Measurements from ENCODE around the gene AZI2.

The AZI2 gene, protein sequence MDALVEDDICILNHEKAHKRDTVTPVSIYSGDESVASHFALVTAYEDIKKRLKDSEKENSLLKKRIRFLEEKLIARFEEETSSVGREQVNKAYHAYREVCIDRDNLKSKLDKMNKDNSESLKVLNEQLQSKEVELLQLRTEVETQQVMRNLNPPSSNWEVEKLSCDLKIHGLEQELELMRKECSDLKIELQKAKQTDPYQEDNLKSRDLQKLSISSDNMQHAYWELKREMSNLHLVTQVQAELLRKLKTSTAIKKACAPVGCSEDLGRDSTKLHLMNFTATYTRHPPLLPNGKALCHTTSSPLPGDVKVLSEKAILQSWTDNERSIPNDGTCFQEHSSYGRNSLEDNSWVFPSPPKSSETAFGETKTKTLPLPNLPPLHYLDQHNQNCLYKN

DNA sequence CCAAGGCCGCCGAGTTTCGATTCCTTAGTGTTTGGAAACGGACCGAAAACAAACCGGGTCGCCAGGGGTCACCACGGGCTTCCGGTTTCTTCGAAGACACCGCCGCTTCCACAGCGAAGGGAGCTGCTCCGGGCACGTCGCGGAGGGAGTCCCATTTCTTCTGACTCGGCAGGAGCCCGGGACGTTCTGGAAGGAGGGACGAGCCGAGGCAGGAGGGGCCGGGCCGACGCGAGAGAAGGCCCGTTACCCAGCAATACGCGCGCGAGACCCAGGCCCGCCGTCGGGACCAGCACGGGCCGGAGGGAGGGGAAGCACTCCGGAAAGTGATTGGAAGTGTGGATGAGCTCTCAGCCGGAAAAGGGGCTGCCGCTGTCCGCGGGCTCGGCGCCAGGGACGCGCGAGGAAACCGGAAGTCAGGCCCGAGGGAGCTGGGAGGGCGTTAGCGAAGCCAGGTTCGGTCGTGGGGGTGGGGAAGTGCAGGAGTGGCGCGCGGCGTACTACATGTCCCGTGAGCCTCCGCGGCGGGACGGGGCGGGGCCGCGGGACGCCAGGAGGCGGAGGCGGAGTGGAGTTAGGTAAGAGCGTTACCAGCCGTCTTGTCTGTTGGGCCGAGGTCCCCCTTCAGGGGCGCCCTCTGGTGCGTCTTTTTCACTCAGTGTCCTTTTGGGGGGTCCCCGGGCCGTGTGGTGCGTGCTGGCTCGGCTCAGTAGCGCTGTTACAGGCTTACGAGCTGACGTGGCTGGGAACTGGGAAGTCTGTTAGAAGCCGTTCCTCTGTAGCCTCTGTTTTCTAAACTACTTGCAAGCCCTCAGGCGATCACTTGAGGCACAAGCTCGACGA, at the start of gene AZI2, which contains the start of gene ZCWPW2:
Gene AZI2, minus strand, starts transcription at position 196 of the 840 bp plus-strand sequence. CDS start 8,207 bp downstream, outside the sequence.
Gene ZCWPW2, plus strand, starts transcription at position 93 of the 840 bp plus-strand sequence. CDS start 64,348 bp downstream, outside the sequence.
- DNase-seq: peak; percentile 87

DNA sequence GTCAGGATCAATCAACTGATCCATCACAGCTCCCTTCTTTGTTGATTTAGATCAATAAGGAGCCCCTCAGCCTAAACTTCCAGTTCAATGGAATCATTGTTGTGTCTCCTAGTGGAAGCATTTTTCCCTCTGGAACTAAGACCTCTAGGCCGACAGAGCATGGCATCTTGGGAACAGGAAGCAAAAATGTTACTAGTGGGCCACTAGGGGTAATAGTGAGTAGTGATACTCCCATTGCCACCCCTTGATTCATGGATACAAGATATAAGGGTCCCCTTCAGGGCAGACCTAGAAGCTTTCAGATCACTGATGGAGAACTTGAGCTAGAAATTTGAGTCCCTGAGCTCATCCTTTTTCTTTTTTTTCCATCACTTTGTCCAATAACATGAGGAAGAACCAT, 40.4 kb upstream of the AZI2 start:
- no peak for DNase-seq

DNA sequence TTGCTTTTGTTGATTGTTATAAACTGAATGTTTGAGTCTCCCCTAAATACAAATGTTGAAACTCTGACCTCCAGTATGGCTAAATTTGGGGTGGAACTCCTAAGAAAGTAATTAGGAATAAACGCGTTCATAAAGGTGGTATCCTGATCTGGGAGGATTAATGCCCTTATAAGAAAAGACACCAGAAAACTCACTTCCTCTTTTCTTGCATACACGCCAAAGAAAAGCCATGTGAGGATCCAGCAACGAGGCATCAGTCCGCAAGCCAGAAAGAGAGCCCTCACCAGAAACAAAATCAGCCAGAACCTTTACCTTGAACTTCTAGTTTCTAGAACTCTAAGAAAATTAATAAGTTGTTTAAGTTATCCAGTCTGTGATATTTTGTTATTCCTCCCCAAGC, 37.4 kb upstream of the AZI2 start:
- no peak for DNase-seq

DNA sequence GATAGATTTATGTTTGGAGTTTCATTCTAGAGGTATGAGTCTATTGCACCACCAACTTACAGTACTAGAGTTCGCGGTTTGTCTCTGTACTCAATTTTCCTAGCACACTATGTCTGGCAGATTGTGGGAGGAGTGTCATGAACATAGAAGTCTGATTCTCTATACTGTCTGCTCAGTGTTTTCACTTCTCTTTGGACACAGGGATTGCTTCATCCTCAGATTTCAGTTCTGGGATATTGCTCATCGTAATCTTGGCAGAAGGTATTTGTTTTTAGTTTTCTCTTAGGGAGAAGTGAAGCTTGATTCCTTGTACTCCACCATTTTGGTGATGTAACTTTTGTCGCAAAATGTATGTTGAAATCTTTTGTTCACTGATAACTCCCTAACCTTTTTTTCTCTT, 27.8 kb upstream of the AZI2 start:
- DNase-seq: no peak

DNA sequence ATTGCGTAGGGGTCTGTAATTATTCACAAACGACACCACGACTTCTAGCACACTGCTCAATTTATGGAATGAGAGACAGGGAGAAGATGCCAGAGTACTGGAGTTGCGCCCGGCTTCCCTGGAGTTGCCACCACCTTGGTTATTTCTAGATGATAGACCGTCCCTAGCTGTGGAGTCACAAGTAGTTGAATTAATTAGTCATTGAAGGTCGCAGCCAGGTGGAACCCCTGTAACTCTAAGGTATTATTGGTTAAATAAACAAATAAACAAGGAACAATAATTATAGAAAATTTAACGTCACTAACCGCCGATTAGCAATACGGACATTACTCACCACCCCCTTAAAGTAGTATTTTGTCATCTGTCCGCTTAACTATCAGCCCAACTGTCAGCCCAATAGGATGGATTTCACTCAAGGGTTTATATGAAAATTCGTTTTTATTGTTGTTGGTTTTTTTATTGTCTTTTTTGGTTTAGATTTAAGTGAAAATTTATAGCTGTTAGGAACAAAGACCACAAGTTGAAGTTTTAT, 911 bp upstream of the AZI2 start:
- no peak for DNase-seq

DNA sequence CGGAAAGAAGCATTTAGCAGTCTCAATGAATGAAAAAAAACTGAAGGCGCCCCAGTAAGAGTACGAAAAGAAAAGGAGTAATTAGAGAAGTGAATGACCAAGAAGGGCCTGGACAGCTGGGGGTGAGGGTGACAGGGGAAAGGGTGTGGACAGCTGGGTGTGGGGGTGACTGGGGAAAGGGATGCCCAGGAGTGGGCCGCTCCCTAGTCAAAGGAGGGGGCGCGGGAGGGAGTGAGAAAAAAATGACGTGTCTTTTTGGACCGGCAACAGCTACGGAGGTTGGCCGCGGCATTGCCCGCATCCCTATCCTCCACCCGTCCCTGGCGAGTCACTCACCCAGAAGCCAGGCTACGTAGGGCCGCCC, 377 bp downstream of the AZI2 start:
- DNase-seq: no peak

DNA sequence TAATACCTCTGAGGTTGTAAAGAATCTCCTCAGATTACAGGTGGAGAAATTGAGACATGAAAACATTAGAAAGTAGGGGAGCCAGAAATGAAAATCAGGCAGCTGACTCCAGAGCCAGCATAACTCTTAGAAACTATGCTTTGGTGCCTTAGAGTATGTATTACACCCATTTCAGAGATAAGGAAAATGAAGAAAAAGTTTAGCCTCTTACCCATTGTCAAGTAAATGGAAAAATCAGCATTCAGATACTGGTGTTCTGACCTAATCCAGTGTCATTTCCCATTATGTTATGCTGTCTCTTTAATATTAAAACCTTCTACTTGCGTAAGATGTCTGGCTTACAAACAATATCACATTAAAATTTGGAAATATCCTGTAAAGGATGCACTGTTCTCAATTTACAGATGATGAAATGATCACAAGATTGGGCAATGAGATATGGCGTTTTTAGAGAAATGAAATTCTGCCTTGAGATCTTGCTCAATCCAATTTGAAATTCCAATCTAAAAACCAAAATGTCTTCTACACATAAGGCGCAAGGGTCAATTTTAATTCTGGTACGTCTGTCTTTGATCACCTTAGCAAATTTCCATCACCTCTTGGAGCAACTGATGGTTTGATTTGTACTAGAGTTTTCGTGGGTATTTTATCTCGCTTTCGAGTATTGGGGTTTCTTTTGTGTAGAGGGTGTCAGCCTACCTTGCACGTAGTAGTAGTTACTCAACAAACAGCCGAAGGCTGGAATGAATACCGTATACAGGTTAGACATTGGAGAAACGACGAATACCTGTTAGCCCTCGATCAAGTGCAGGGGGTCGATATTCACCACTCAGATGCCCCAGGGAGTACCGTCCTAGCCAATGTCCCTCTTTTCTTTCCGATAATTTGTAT, 1.0 kb downstream of the AZI2 start:
- DNase-seq: no peak

DNA sequence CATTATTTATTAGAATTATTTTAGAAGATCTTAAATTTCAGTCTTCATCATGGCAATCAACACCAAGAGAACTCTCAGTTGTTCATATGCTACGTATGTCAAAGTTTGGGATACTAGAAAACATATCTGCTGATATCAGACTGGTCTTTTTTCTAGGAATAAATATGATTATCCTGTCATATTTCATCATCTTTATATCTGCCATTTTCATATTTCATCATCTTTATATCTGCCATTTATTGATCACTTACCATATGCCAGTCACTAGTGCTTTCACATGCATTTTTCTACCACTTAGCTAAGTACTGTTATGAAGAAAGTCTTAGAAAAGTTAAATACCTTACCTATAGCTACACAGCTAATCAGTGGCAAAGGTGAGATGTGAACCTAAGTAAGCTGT, 2.9 kb downstream of the AZI2 start:
- no peak for DNase-seq

DNA sequence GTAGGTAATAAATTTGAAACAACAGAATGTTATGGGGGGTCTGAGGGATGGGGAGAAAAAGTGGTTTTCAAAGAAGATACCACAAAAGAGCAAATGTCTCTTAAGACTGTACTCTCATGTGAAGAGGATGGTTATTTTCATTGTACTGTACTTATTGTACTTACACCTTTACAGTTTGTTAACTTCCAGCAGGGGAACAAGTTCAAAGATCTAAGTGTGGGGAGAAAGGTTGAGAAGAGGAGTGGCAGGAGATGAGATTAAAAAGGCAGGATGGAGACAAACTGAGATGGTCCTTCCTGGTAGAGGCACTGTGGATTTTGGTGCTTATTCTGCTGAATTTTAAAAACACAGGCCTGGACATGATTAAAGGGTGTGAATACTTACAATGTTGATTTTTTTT, 5.5 kb downstream of the AZI2 start:
- DNase-seq: no peak

DNA sequence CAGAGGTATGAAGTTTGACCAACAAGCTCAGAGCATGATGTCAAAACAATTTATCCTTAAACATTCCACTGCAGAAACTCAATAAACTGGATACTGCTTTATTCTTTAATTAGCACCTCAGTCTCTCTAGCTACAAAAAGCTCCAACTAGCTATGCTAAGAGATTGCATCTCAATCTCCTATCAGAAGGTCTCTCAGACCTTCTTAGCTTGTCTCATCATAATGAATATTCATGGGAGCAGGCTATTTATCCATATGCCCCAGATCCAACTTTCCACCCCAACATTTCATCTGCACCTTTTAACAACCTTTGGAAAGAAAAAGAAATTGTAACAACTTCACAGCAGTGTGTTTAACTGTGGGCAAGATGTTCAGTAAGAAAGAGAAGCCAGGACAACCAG, 11.4 kb downstream of the AZI2 start:
- no peak for DNase-seq

DNA sequence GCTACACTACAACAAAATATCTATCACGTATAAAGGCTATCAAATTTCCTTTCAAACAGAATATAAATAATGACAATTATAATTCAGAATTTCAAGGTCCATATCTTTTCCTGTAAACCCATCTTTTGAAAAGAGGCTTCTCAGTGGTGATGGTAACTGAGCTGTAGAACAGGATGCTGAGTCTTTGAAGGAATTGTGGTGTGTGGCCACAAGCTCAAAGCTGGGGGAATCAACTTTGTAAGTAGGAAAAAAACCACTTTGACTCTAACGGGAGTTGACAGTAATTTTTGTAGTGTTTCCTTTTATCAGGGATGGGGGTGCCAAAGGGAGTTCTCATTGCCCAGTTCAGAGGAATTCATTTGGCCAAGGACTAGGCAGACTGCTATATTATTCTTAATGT, 13.4 kb downstream of the AZI2 start:
- no peak for DNase-seq

DNA sequence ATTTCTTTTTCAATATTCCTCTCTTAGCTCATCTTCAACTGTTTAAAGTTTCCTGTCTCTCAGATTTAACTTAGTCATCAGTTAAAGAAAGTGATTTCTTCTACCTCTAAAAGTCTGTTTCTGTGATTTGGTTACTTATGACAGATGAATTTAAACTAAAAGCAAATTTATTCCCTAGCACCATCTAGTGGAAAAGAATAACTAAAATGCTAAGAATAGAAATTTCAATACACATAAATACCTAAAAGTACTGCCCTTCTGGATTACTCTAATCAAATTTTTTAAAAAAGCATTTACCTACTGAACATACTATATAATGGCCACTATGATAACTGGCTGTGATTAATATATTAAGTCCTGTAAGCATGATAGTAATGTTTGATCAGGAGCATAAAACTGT, 14.1 kb downstream of the AZI2 start:
- DNase-seq: no peak

DNA sequence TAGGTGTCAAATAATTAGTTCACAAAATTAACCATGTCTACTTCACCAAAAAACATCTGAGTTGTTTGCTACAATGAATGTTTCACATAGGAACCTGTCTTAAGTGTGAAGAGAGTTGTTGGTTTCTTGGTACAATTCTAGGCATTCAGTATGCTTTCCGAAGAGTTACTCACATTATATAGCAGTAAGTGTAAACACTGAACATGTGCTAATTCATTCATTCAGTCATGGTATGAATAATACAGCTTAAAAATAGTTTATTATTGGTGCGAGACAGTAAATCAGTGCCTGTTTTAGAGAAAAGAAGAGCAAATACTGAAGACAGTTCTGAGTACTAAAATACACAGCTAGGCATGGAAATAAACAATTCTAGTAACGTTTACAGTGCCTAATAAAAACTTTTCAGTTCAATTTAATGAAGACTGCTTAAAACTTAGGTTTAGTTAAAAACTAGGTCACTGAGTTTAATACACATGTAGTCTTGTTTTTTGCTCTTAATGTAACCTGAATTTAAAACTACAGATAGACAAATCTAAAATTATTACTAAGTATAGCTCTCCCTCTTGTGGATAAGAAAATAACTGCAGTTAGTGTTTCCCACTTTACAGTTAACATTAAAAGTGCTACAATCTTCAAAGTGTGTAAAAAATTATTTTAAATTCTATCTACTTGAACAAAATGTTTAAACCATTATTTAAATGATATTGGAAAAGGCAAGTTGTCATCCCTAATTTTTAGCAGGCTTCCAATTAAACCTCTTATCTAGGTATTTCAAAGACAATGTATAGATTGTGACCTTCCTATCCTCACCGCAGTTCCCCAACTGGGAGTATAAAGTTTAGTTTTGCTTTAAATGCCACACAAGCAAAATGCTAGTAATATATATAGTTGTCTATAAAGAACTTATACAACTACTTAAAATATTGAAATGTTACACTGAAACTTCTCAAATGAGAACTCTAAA, 20.2 kb downstream of the AZI2 start:
- no peak for DNase-seq

DNA sequence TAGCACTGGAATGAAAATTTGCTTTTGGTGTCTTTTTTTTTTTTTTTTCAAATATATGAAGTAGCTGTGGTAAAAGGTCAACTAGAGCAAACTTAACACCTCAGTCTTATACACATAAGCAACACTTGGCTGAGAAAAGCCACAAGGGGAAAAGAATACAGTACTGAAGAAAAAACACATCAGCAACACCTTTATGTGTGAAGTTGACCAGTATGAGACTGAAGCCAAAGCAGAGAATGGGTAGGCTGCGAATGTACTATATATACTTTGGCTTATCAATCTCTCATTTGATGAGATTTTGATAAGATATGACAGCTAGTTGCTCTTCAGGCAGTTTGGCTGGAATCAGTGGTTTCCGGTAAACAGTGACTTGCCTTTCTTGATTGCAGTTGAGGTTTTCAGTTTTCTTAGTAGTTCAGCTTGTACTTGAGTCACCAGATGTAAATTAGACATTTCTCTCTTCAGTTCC, 22.1 kb downstream of the AZI2 start:
- DNase-seq: no peak

DNA sequence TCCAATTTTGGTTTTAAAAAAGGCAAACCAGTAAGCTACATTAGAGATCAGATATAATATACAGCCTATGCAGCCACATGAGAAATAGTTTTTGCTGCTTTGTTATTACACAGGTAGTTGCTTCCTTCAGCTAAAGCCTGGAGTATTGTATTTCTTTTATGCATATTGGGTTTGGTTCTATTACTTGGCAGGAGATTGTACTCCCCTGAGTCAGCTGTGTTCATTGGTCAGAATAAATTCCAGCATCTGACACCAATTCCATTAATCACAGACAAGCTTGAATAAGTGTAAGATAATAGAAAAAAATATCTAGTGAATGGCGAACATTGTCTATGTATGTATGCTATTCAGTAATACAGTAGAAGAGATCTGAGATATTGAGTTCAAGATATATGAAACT, 26.2 kb downstream of the AZI2 start:
- no peak for DNase-seq

DNA sequence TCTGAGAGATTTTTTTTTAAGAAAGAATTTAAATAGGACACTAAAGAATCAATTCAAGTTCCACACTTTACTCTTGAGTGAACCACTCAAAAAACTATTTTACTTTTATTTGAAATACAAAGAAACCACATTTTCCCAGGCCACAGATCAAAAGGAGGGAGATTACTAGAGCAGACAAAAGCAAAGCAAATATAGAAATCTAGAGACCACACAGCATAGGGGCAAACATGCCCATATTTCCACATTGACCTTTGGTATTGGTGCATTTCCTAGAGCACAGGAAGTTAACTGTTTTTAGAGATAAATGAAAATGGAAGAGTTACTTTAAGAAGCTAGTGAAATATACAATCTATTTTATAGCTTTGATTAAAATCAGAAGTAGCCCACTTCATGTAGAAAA, 27.6 kb downstream of the AZI2 start:
- no peak for DNase-seq

DNA sequence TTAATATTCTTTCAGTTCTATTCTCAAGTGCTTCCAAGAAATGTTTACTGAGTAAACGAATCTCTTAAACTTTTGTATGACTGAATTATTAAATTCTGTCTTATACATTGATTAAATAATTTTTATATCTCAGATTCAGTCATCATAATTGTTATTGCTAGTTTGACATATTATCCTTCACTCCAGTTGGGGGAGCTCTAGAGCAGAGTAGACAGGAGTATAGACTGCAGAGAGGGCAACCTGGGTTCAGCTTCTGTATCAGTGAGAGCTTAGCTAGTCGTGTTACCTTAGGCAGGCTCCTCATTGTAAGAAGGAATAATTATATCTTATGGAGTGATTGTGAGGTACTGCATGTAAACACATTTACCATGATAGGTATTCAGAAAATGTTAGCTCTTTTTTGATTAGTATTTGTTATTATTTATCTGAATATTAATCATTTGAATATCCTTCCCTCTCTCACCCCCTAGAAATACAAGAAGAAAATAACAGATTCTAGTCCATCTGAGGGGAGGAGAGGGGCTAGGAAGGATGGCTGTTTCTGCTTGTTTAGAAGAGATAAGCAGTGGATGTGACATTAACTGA, 31.1 kb downstream of the AZI2 start:
- peak; percentile 14 for DNase-seq

DNA sequence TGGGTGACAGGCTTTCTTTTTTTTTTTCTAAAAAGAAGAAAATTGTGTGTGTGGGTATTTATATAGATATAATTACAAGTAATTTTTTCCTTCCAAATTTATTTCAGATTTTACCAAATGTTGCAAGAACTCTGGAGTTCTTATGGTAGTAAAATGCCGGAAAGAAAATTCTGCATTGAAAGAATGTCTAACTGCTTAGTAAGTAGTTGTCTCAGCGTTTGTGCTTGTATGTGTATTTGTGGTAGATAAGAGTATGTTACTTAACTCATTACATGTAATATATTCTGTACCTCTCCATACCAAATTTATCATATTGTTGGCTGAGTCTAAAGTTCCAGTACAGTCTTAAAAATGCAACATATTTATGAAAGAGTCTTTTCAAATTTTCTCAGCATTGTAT, 32.4 kb downstream of the AZI2 start:
- DNase-seq: no peak

DNA sequence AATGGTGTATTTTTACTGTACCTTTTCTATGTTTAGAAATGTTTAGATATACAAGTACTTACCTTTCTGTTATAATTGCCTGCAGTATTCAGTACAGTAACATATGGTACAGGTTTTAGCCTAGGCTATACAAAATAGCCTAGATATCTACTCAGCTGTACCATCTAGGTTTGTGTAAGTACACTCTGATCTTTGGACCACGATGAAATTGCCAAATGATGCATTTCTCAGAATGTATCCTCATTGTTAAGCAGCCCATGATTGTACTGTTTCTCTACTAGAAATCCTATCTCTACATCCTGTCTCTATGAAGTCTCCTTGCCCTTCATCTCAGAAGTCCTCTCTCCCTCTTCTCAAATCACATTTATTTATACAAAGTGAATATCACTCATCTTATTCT, 32.9 kb downstream of the AZI2 start:
- DNase-seq: no peak

DNA sequence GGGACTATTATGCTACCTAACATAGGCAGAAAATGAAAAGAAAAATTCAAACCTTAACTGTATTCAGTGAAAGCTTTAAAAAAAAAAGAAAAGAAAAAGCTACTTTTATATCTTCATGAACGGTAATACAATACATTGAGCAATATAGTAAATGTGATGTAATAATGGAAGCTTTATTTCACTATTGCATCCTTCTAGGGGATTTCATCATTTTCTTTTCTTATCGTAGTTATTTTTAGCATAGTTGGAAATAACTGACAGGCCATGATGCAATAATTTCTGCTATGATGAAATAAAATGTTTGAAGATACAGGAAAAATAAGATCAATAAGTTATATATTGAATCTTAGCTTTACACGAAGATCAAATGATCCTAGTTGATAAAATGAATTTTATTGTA, 40.4 kb downstream of the AZI2 start:
- no peak for DNase-seq

DNA sequence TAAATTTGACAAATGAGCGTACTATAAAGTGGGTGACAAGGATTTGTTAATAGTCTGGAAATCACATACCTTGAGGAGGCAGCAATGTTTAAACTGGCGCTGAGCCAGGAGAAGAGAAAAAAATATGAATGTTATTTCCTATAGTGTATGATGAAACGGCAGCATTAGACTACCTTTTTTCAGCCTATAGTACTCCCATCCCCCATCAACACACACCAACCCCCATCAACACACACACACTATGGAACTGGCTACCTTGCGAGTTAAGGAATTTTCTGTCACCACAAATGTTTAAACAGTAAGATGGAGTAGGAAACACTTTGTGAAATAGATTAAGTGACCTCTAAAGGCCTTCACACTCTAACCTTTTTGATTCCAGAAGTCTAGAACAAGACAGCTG, 46.9 kb downstream of the AZI2 start:
- no peak for DNase-seq

Data from NCI-H1105 (cell line).